ENCODE measurements around the gene CCM2L. TPM values are rescaled to one million over a fixed set of nuclear protein-coding genes. Genes with fewer than 3 reads are reported as not detected.

Gene CCM2L
- total and polyA plus RNA-seq, 10 of the 15 experiments (the other 5 are each of a cell fraction or from before 2014, with no cell fraction given), result not detected

DNA sequence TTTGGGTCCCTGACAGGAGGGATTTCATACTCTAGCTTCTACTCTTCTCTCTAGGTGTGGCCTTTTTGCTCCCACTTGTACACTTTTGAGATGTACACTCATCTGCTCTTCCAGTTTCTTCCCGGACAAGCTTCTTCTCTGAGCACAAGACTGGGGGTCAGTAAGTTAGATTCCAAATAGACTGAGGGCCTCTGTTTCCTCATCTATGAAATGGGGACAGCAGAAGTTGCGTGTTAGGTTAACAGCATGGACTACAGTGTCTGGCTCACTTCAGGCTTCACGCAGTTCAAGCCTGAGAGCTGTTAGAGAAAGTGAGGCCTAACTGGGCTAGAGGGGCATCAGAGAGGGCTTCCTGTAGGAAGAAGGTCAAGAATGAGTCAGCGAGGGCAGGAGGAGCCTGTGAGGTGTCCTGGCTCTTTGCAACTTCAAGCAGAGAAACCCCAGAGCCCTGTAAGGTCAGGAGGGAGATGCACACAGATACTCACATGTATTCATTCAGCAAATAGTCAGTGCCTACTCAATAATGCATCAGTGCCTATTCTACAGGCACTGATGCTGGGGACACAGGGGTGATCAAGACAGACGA lies 21.7 kb upstream of the CCM2L start:
- no peak overlapping the region for H3K4me2 ChIP-seq (ENCODE audit: control insufficient read depth, insufficient read depth)
- ChIA-PET CTCF (interaction anchor here (0.6 kb wide), 1 partner anchor 567 kb away, joined by 3 read pairs; no protein-coding TSS in a partner anchor), POLR2A (no interaction called here), SMC1A (ENCODE audit: uncharacterized antibody, unreplicated experiment) (no interaction called here), RAD21 (ENCODE audit: unreplicated experiment) (no interaction called here)
- H2AFZ ChIP-seq (ENCODE audit: control insufficient read depth, low read depth, low read length), result no peak overlapping the region
- H3K4me3 ChIP-seq, result no peak overlapping the region
- H3K36me3 ChIP-seq (ENCODE audit: control insufficient read depth in 2 of 2, insufficient read depth in 2 of 2, low read length in 1 of 2), result no peaks in the 10 kb centered on the region
- H4K20me1 ChIP-seq (ENCODE audit: control insufficient read depth, insufficient read depth), result no peaks in the 10 kb centered on the region
- no peak for FAIRE-seq
- no peaks in the 10 kb centered on the region for H3K9me3 ChIP-seq (replicated peaks; ENCODE audit: control insufficient read depth, insufficient read depth, low read length)
- H3K4me1 ChIP-seq (ENCODE audit: control insufficient read depth, insufficient read depth, low read length), result no peaks in the 10 kb centered on the region
- intact Hi-C loops (cut with micrococcal nuclease; ENCODE audit: unreplicated experiment), result no loop called here
- H3K9ac ChIP-seq (ENCODE audit: control insufficient read depth, insufficient read depth, low read length), result no peak overlapping the region
- 29% methylated on average over 5 of the region's 5 CpGs for WGBS (ENCODE audit: insufficient coverage, insufficient replicate concordance, low lambda C conversion rate, missing lambda C conversion rate)
- no peak overlapping the region for H3K27ac ChIP-seq (ENCODE audit: control insufficient read depth, insufficient read depth)
- no peak for DNase-seq (ENCODE audit: low read depth, low spot score)
- TF ChIP-seq, protein P1, sequence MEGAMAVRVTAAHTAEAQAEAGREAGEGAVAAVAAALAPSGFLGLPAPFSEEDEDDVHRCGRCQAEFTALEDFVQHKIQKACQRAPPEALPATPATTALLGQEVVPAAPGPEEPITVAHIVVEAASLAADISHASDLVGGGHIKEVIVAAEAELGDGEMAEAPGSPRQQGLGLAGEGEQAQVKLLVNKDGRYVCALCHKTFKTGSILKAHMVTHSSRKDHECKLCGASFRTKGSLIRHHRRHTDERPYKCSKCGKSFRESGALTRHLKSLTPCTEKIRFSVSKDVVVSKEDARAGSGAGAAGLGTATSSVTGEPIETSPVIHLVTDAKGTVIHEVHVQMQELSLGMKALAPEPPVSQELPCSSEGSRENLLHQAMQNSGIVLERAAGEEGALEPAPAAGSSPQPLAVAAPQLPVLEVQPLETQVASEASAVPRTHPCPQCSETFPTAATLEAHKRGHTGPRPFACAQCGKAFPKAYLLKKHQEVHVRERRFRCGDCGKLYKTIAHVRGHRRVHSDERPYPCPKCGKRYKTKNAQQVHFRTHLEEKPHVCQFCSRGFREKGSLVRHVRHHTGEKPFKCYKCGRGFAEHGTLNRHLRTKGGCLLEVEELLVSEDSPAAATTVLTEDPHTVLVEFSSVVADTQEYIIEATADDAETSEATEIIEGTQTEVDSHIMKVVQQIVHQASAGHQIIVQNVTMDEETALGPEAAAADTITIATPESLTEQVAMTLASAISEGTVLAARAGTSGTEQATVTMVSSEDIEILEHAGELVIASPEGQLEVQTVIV (IDR thresholded peaks at IDR 0.05; ENCODE audit: borderline replicate concordance, partially characterized antibody), result no peak
- TF ChIP-seq IKZF1 (conservative IDR thresholded peaks at IDR 0.05) (no peak), POU2F2 (IDR thresholded peaks at IDR 0.05; ENCODE audit: borderline replicate concordance, low read depth, low read length) (no peak), CBFB (IDR thresholded peaks at IDR 0.05; ENCODE audit: low read depth) (no peak), ETV6 (conservative IDR thresholded peaks at IDR 0.05 in 1 of 2, IDR thresholded peaks at IDR 0.05 in 1 of 2; ENCODE audit: borderline replicate concordance in 1 of 2, low read depth in 1 of 2) (no peak), GABPA (IDR thresholded peaks at IDR 0.05; ENCODE audit: low read depth) (no peak), SMARCA5 (IDR thresholded peaks at IDR 0.05) (no peak), FOXM1 (IDR thresholded peaks at IDR 0.05; ENCODE audit: low read depth, low read length) (no peak), NFYA (IDR thresholded peaks at IDR 0.05; ENCODE audit: borderline replicate concordance, low read depth, low read length) (no peak), ESRRA (IDR thresholded peaks at IDR 0.05; ENCODE audit: low read length) (no peak), IKZF2 (IDR thresholded peaks at IDR 0.05) (no peak), STAT3 (IDR thresholded peaks at IDR 0.05; ENCODE audit: low read depth, low read length) (no peak), NFIC (IDR thresholded peaks at IDR 0.05; ENCODE audit: low read depth, low read length) (no peak), KDM1A (IDR thresholded peaks at IDR 0.05; ENCODE audit: borderline replicate concordance) (no peak), HDAC2 (IDR thresholded peaks at IDR 0.05) (no peak)
- TF ChIP-seq, protein P2, sequence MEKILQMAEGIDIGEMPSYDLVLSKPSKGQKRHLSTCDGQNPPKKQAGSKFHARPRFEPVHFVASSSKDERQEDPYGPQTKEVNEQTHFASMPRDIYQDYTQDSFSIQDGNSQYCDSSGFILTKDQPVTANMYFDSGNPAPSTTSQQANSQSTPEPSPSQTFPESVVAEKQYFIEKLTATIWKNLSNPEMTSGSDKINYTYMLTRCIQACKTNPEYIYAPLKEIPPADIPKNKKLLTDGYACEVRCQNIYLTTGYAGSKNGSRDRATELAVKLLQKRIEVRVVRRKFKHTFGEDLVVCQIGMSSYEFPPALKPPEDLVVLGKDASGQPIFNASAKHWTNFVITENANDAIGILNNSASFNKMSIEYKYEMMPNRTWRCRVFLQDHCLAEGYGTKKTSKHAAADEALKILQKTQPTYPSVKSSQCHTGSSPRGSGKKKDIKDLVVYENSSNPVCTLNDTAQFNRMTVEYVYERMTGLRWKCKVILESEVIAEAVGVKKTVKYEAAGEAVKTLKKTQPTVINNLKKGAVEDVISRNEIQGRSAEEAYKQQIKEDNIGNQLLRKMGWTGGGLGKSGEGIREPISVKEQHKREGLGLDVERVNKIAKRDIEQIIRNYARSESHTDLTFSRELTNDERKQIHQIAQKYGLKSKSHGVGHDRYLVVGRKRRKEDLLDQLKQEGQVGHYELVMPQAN (conservative IDR thresholded peaks at IDR 0.05), result no peak
- TF ChIP-seq, protein P3, sequence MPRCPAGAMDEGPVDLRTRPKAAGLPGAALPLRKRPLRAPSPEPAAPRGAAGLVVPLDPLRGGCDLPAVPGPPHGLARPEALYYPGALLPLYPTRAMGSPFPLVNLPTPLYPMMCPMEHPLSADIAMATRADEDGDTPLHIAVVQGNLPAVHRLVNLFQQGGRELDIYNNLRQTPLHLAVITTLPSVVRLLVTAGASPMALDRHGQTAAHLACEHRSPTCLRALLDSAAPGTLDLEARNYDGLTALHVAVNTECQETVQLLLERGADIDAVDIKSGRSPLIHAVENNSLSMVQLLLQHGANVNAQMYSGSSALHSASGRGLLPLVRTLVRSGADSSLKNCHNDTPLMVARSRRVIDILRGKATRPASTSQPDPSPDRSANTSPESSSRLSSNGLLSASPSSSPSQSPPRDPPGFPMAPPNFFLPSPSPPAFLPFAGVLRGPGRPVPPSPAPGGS (IDR thresholded peaks at IDR 0.05; ENCODE audit: borderline replicate concordance, insufficient read depth, low read depth, low read length, poor library complexity, severe bottlenecking), result no peak
- no peak for ATAC-seq
- no TSS peak for BruUV-seq (replicated peaks)
- in situ Hi-C loops (cut with MboI), result no loop called here
- no peaks in the 10 kb centered on the region for H3K79me2 ChIP-seq (ENCODE audit: control insufficient read depth, insufficient read depth, low read length)
- no peaks in the 10 kb centered on the region; a peak in 2 of 4 replicates for H3K27me3 ChIP-seq (replicated peaks in 1 of 2; ENCODE audit: control insufficient read depth in 2 of 2, insufficient read depth in 2 of 2, low read length in 1 of 2)
